Measurements from ENCODE around the gene HSD3B2.

Gene HSD3B2

GRCh38 chr1:119466445-119466844, 51.5 kb downstream of the HSD3B2 start:
- DNase-seq = no peak

GRCh38 chr1:119467219-119467618, 52.3 kb downstream of the HSD3B2 start:
- no peak for DNase-seq

- DNase-seq = no peak
Observed at GRCh38 chr1:119467857-119468668, 53.1 kb downstream of the HSD3B2 start.

GRCh38 chr1:119469741-119470140, 54.8 kb downstream of the HSD3B2 start:
- DNase-seq = no peak

GRCh38 chr1:119470377-119470776, 55.4 kb downstream of the HSD3B2 start:
- DNase-seq = no peak

- no peak for DNase-seq
Observed at GRCh38 chr1:119470958-119471357, 56.0 kb downstream of the HSD3B2 start.

GRCh38 chr1:119471566-119471965, 56.6 kb downstream of the HSD3B2 start:
- no peak for DNase-seq

- DNase-seq = no peak
Observed at GRCh38 chr1:119472080-119472818, 57.3 kb downstream of the HSD3B2 start.
